HepG2 (cell line): ENCODE data around the gene BANP. TPM values are rescaled to one million over a fixed set of nuclear protein-coding genes. Genes with fewer than 3 reads are reported as not detected.

Experiments
- ARNTL ChIP-seq: sonication (generic); formaldehyde crosslinking; IDR thresholded peaks from 2 replicates; pipeline ENCODE4 v1.4.0; 2020; ENCODE audit warnings: mild to moderate bottlenecking, missing genetic modification reagents
- BCL6 ChIP-seq: IDR thresholded peaks from 2 replicates; pipeline ENCODE4 v1.6.1; 2016; ENCODE audit warnings: missing genetic modification reagents, missing compliant biosample characterization
- CENPT ChIP-seq: sonication (generic); formaldehyde crosslinking; IDR thresholded peaks from 2 replicates; pipeline ENCODE4 v1.8.0; 2022; ENCODE audit warnings: low read depth, mild to moderate bottlenecking, moderate library complexity, missing genetic modification reagents
- DNMT1 ChIP-seq: sonication (generic); formaldehyde crosslinking; IDR thresholded peaks from 2 replicates; pipeline ENCODE4 v1.5.1; 2020; ENCODE audit warnings: mild to moderate bottlenecking, missing genetic modification reagents
- FOXK2 ChIP-seq: fragments of 450-650 bp; IDR thresholded peaks from 2 replicates; pipeline ENCODE4 v1.6.1; 2016
- GABPA ChIP-seq, 2 experiments: IDR thresholded peaks; 2 replicates each; pipeline ENCODE4 v1.6.1; 2011 to 2016; ENCODE audit warnings: low read depth in 2 of 2, low read length in 1 of 2, missing biosample characterization in 1 of 2, missing genetic modification characterization in 1 of 2
- HNF4A ChIP-seq: sonication (generic); formaldehyde crosslinking; IDR thresholded peaks from 2 replicates; pipeline ENCODE4 v1.4.0; 2020; ENCODE audit warnings: missing genetic modification reagents
- MEF2D ChIP-seq: sonication (generic); formaldehyde crosslinking; IDR thresholded peaks from 2 replicates; pipeline ENCODE4 v1.5.1; 2020; ENCODE audit warnings: mild to moderate bottlenecking, missing genetic modification reagents
- NKX3-1 ChIP-seq: sonication (generic); formaldehyde crosslinking; IDR thresholded peaks from 2 replicates; pipeline ENCODE4 v1.5.0; 2020; ENCODE audit warnings: missing genetic modification reagents
- ONECUT2 ChIP-seq: sonication (generic); formaldehyde crosslinking; IDR thresholded peaks from 2 replicates; pipeline ENCODE4 v1.4.0; 2020; ENCODE audit warnings: missing genetic modification reagents
- PHF8 ChIP-seq: sonication (generic); formaldehyde crosslinking; IDR thresholded peaks from 2 replicates; pipeline ENCODE4 v1.5.0; 2020; ENCODE audit warnings: missing genetic modification reagents
- PPARG ChIP-seq: conservative IDR thresholded peaks from 2 replicates; pipeline ENCODE4 v1.6.1; 2016; ENCODE audit warnings: missing biosample characterization, missing genetic modification reagents
- SKI ChIP-seq: fragments of 450-650 bp; IDR thresholded peaks from one replicate; pipeline ENCODE4 v1.6.1; 2018; ENCODE audit warnings: mild to moderate bottlenecking; ENCODE audit not compliant: partially characterized antibody
- SRSF1 ChIP-seq: fragments of 200-400 bp; formaldehyde crosslinking; optimal IDR thresholded peaks from 2 replicates; pipeline ENCODE3; 2017; ENCODE audit warnings: mild to moderate bottlenecking, low read depth, low read length, moderate library complexity
- TCF7 ChIP-seq: sonication (generic); IDR thresholded peaks from 2 replicates; pipeline ENCODE4 v1.6.1; 2016; ENCODE audit warnings: antibody characterized with exemption, low read depth
- YEATS2 ChIP-seq: sonication (generic); formaldehyde crosslinking; IDR thresholded peaks from 2 replicates; pipeline ENCODE4 v1.4.0; 2020; ENCODE audit warnings: missing genetic modification reagents, borderline replicate concordance
- ZBTB20 ChIP-seq: sonication (generic); formaldehyde crosslinking; IDR thresholded peaks from 2 replicates; pipeline ENCODE4 v1.8.1; 2023; ENCODE audit warnings: missing genetic modification reagents, low read depth, mild to moderate bottlenecking, borderline replicate concordance
- ZNF160 ChIP-seq: sonication (generic); formaldehyde crosslinking; IDR thresholded peaks from 2 replicates; pipeline ENCODE4 v1.8.0; 2022; ENCODE audit warnings: mild to moderate bottlenecking, inconsistent platforms, missing genetic modification reagents
- ZNF235 ChIP-seq: sonication (generic); formaldehyde crosslinking; IDR thresholded peaks from 2 replicates; pipeline ENCODE4 v1.8.1; 2023; ENCODE audit warnings: mild to moderate bottlenecking, missing genetic modification reagents, borderline replicate concordance
- ZNF501 ChIP-seq: sonication (generic); formaldehyde crosslinking; IDR thresholded peaks from 2 replicates; pipeline ENCODE4 v1.5.1; 2020; ENCODE audit warnings: mild to moderate bottlenecking, moderate library complexity, missing genetic modification reagents
- ZNF547 ChIP-seq: sonication (generic); formaldehyde crosslinking; IDR thresholded peaks from 2 replicates; pipeline ENCODE4 v1.5.1; 2020; ENCODE audit warnings: mild to moderate bottlenecking, missing genetic modification reagents
- ZNF567 ChIP-seq: sonication (generic); formaldehyde crosslinking; IDR thresholded peaks from 2 replicates; pipeline ENCODE4 v1.8.1; 2023; ENCODE audit warnings: mild to moderate bottlenecking, missing genetic modification reagents, borderline replicate concordance
- ZNF652 ChIP-seq: IDR thresholded peaks from 2 replicates; pipeline ENCODE4 v1.6.1; 2016; ENCODE audit warnings: low read depth, borderline replicate concordance
- ZNF777 ChIP-seq: sonication (generic); formaldehyde crosslinking; IDR thresholded peaks from 2 replicates; pipeline ENCODE4 v1.4.0; 2020; ENCODE audit warnings: missing genetic modification reagents
- ZSCAN25 ChIP-seq: sonication (generic); formaldehyde crosslinking; IDR thresholded peaks from 2 replicates; pipeline ENCODE4 v1.8.0; 2022; ENCODE audit warnings: mild to moderate bottlenecking, missing genetic modification reagents
- polyA plus RNA-seq, 8 experiments: library from polyadenylated mRNA; depleted of rRNA in 3 of 8; stranded (reverse) in 7 of 8; unstranded in 1 of 8; fragments of >200 nt; fragmentation: Illumina TruSeq in 4 of 8; extraction: Trizol in 4 of 8; gene quantifications; 2 replicates each; pipeline versions ENCODE4 v1.2.1 to v1.2.3, GENCODE V29; 2011 to 2016; ENCODE audit warnings: low read depth in 4 of 8, missing spikeins in 1 of 8, mixed read lengths in 1 of 8; ENCODE audit not compliant: insufficient read depth in 1 of 8
- total RNA-seq, 5 experiments: library from RNA; depleted of rRNA; stranded (reverse); fragments of >200 nt; fragmentation: Illumina TruSeq; extraction: Trizol; gene quantifications; 2 replicates each; pipeline ENCODE4 v1.2.3, GENCODE V29; 2016; ENCODE audit warnings: low read depth in 1 of 5
- TF ChIP-seq, protein P1 (sequence below): sonication (generic); formaldehyde crosslinking; IDR thresholded peaks from 2 replicates; pipeline ENCODE4 v1.4.0; 2020; ENCODE audit warnings: missing genetic modification reagents, borderline replicate concordance
- TF ChIP-seq, protein P2 (sequence below): sonication (generic); formaldehyde crosslinking; IDR thresholded peaks from 2 replicates; pipeline ENCODE4 v1.9.0; 2022; ENCODE audit warnings: low read depth, missing genetic modification reagents
- TF ChIP-seq, protein P3 (sequence below): sonication (generic); formaldehyde crosslinking; conservative IDR thresholded peaks from 2 replicates; pipeline ENCODE4 v1.4.0; 2020; ENCODE audit warnings: missing genetic modification reagents

BANP gene
- total and polyA plus RNA-seq, 2 of the 13 experiments (the other 11 are each of a cell fraction or from before 2014, with no cell fraction given), result 20.2 to 23.8 TPM

DNA sequence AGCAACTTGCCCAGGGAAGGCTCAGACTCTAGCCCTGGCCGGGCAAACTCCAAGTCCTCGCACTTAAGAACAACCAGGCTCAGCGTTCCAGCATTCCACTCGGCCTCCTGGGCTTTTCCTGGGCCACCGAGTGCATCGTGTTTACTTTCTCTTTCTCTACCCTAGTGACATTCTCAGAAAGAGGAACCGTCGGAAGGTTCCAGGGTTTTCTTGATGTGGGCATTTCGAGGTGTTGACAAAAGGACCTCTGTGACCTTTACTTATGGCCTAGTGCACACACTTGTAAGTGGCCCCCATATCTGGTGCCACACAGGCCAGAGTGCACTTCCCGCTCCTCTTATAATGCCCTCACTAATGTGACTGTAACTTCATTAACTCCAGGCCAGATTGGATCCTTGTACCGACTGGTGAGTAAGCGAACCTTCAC, 3.1 kb upstream of the BANP start (continued):
- TF ChIP-seq, protein P1, sequence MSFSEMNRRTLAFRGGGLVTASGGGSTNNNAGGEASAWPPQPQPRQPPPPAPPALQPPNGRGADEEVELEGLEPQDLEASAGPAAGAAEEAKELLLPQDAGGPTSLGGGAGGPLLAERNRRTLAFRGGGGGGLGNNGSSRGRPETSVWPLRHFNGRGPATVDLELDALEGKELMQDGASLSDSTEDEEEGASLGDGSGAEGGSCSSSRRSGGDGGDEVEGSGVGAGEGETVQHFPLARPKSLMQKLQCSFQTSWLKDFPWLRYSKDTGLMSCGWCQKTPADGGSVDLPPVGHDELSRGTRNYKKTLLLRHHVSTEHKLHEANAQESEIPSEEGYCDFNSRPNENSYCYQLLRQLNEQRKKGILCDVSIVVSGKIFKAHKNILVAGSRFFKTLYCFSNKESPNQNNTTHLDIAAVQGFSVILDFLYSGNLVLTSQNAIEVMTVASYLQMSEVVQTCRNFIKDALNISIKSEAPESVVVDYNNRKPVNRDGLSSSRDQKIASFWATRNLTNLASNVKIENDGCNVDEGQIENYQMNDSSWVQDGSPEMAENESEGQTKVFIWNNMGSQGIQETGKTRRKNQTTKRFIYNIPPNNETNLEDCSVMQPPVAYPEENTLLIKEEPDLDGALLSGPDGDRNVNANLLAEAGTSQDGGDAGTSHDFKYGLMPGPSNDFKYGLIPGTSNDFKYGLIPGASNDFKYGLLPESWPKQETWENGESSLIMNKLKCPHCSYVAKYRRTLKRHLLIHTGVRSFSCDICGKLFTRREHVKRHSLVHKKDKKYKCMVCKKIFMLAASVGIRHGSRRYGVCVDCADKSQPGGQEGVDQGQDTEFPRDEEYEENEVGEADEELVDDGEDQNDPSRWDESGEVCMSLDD, result peak; percentile 66; the same call in 1 of the 2 replicates
- TF ChIP-seq HNF4A (CRISPR knock-in tag), result peak; percentile 59
- no peak for TF ChIP-seq DNMT1 (CRISPR knock-in tag)
- TF ChIP-seq PHF8, result peak; percentile 51
- TF ChIP-seq YEATS2, result peak; percentile 36; the same call in 1 of the 2 replicates
- TF ChIP-seq ZNF160 (CRISPR knock-in tag), result no peak
- no peak for TF ChIP-seq SKI
- TF ChIP-seq PPARG (CRISPR knock-in tag), result peak; percentile 91
- no peak for TF ChIP-seq MEF2D (CRISPR knock-in tag)
- TF ChIP-seq, protein P2, sequence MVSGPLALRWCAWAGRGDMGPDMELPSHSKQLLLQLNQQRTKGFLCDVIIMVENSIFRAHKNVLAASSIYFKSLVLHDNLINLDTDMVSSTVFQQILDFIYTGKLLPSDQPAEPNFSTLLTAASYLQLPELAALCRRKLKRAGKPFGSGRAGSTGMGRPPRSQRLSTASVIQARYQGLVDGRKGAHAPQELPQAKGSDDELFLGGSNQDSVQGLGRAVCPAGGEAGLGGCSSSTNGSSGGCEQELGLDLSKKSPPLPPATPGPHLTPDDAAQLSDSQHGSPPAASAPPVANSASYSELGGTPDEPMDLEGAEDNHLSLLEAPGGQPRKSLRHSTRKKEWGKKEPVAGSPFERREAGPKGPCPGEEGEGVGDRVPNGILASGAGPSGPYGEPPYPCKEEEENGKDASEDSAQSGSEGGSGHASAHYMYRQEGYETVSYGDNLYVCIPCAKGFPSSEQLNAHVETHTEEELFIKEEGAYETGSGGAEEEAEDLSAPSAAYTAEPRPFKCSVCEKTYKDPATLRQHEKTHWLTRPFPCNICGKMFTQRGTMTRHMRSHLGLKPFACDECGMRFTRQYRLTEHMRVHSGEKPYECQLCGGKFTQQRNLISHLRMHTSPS (CRISPR knock-in tag), result peak; percentile 58; the same call in 1 of the 2 replicates
- peak; percentile 41; the same call in 1 of the 2 replicates for TF ChIP-seq ZBTB20
- TF ChIP-seq ZNF501 (CRISPR knock-in tag), result peak; percentile 21; the same call in 1 of the 2 replicates
- no peak for TF ChIP-seq ZNF567 (CRISPR knock-in tag)
- TF ChIP-seq ZNF235, result no peak
- TF ChIP-seq FOXK2, result peak; percentile 66; the same call in 1 of the 2 replicates
- TF ChIP-seq SRSF1, result no peak
- TF ChIP-seq TCF7, result peak; percentile 69
- peak; percentile 93 for TF ChIP-seq BCL6 (CRISPR knock-in tag)
- peak; percentile 85 for TF ChIP-seq ZNF777 (CRISPR knock-in tag)
- TF ChIP-seq ZNF652 (CRISPR knock-in tag), result no peak
- TF ChIP-seq CENPT (CRISPR knock-in tag), result no peak
- TF ChIP-seq ARNTL (CRISPR knock-in tag), result no peak
- TF ChIP-seq NKX3-1 (CRISPR knock-in tag), result no peak
- TF ChIP-seq ZSCAN25 (CRISPR knock-in tag), result no peak
- TF ChIP-seq ZNF547 (CRISPR knock-in tag), result no peak
- TF ChIP-seq, protein P3, sequence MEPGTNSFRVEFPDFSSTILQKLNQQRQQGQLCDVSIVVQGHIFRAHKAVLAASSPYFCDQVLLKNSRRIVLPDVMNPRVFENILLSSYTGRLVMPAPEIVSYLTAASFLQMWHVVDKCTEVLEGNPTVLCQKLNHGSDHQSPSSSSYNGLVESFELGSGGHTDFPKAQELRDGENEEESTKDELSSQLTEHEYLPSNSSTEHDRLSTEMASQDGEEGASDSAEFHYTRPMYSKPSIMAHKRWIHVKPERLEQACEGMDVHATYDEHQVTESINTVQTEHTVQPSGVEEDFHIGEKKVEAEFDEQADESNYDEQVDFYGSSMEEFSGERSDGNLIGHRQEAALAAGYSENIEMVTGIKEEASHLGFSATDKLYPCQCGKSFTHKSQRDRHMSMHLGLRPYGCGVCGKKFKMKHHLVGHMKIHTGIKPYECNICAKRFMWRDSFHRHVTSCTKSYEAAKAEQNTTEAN, result 0 out of 2 replicates have a peak, but pooled peaks have one; percentile 48
- TF ChIP-seq ONECUT2 (CRISPR knock-in tag), result no peak
- no peak for TF ChIP-seq GABPA (IDR thresholded peaks at IDR 0.05; ENCODE audit: low read depth, low read length)
- TF ChIP-seq GABPA (CRISPR knock-in tag; IDR thresholded peaks at IDR 0.05; ENCODE audit: low read depth), result 0 out of 2 replicates have a peak, but pooled peaks have one; percentile 25
